ENCODE results near the gene F8. TPM values are rescaled to one million over a fixed set of nuclear protein-coding genes. Genes with fewer than 3 reads are reported as not detected.

F8 gene
- total and polyA plus RNA-seq, 2 donors from 2014 or later = 15.1 to 41.3 TPM

DNA sequence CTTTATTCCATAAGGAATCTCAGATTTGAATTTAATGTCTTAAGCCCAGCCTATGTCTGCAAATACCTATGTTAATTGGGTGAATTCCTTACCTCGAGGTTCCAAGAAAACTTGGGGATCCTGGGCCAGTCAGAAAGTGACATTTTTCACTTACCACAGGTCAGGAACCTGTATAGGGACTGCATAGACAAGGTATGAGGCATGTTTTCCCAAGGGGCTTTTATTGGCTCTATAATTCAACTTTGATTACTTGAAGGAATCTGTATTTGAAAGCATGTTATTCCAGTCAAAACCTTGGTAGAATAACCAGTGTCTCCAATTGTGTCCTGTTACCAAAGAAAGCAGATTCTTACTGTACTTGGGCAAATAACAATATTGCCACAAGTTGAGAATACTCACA is 208.7 kb downstream of the F8 start:
- no peak for FAIRE-seq
- no peak overlapping the region for H3K4me3 ChIP-seq (ENCODE audit: low read length in 3 of 3)
- no peaks in the 10 kb centered on the region for H3K36me3 ChIP-seq (ENCODE audit: control insufficient read depth in 2 of 3, insufficient read depth in 3 of 3, low read length in 3 of 3)
- H3K27ac ChIP-seq (ENCODE audit: low read depth in 2 of 2, low read length in 2 of 2) = no peak overlapping the region
- H3K9me3 ChIP-seq (ENCODE audit: control insufficient read depth in 2 of 3, insufficient read depth in 1 of 3, low read length in 3 of 3) = no peaks in the 10 kb centered on the region
- no peaks in the 10 kb centered on the region for H3K4me1 ChIP-seq (ENCODE audit: control insufficient read depth in 2 of 3, insufficient read depth in 2 of 3, low read depth in 1 of 3, low read length in 3 of 3)
- TF ChIP-seq, protein P1, sequence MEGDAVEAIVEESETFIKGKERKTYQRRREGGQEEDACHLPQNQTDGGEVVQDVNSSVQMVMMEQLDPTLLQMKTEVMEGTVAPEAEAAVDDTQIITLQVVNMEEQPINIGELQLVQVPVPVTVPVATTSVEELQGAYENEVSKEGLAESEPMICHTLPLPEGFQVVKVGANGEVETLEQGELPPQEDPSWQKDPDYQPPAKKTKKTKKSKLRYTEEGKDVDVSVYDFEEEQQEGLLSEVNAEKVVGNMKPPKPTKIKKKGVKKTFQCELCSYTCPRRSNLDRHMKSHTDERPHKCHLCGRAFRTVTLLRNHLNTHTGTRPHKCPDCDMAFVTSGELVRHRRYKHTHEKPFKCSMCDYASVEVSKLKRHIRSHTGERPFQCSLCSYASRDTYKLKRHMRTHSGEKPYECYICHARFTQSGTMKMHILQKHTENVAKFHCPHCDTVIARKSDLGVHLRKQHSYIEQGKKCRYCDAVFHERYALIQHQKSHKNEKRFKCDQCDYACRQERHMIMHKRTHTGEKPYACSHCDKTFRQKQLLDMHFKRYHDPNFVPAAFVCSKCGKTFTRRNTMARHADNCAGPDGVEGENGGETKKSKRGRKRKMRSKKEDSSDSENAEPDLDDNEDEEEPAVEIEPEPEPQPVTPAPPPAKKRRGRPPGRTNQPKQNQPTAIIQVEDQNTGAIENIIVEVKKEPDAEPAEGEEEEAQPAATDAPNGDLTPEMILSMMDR (IDR thresholded peaks at IDR 0.05; ENCODE audit: borderline replicate concordance, extremely low read depth, insufficient read depth) = no peak
- no peak for DNase-seq
- H3K9ac ChIP-seq (ENCODE audit: low read length in 3 of 3) = no peak overlapping the region
- no peaks in the 10 kb centered on the region for H3K27me3 ChIP-seq (ENCODE audit: control insufficient read depth, insufficient read depth, low read length)
- intact Hi-C loops (cut with DNase I) = no loop called here

DNA sequence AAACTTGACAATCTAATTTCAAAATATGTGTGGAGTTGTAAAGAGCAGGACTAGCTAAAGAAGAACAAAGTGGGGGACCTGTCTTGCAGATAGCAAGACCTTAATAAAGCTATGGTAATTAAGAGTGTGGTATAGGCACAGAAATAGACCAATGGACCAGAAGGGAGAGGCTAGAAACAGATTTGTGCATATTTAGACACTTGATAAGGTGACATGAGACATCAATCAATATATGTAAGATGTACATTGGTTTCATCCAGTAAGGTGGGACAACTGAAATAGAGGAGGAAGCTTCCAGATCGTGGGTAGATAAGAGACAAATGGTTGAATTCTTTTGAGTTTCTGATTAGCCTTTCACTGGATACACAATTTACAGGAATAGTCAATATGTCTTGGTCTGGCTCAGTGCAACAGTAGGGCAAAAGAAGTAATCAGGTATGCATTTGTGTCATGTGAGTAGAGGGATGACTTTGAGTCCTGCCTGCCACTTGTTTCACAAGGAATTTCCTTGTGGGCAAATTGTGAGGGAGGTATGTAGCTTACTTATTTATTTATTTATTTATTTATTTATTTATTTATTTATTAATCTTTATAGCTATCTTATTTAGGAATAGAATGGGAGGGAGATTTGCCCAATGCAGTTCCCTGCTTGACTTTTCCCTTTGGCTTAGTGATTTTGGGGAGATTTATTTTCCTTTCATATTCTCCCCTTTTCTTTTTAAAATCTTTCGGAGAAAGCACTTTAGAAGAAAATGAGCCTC is 210.0 kb downstream of the F8 start:
- FAIRE-seq = peak; percentile 69
- intact Hi-C loops (cut with DNase I) = no loop called here
- TF ChIP-seq, protein P1 (IDR thresholded peaks at IDR 0.05; ENCODE audit: borderline replicate concordance, extremely low read depth, insufficient read depth) = no peak
- no peaks in the 10 kb centered on the region for H3K4me1 ChIP-seq (ENCODE audit: control insufficient read depth in 2 of 3, insufficient read depth in 2 of 3, low read depth in 1 of 3, low read length in 3 of 3)
- no peaks in the 10 kb centered on the region for H3K27me3 ChIP-seq (ENCODE audit: control insufficient read depth, insufficient read depth, low read length)
- H3K9ac ChIP-seq (ENCODE audit: low read length in 3 of 3) = no peak overlapping the region
- H3K36me3 ChIP-seq (ENCODE audit: control insufficient read depth in 2 of 3, insufficient read depth in 3 of 3, low read length in 3 of 3) = no peaks in the 10 kb centered on the region
- no peak overlapping the region for H3K4me3 ChIP-seq (ENCODE audit: low read length in 3 of 3)
- no peak for DNase-seq
- H3K9me3 ChIP-seq (ENCODE audit: control insufficient read depth in 2 of 3, insufficient read depth in 1 of 3, low read length in 3 of 3) = no peaks in the 10 kb centered on the region
- no peak overlapping the region for H3K27ac ChIP-seq (ENCODE audit: low read depth in 2 of 2, low read length in 2 of 2)

DNA sequence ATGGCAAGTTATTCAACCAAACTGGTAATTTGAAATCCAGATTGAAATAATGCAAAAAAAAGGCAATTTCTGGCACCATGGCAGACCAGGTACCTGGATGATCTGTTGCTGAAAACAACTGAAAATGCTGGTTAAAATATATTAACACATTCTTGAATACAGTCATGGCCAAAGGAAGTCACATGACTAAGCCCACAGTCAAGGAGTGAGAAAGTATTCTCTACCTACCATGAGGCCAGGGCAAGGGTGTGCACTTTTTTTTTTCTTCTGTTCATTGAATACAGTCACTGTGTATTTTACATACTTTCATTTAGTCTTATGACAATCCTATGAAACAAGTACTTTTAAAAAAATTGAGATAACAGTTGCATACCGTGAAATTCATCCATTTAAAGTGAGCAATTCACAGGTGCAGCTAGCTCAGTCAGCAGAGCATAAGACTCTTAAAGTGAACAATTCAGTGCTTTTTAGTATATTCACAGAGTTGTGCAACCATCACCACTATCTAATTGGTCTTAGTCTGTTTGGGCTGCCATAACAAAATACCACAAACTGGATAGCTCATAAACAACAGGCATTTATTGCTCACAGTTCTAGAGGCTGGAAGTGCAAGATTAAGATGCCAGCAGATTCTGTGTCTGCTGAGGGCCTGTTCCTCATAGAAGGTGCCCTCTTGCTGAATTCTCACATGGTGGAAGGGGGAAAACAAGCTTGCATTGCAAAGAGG is 212.4 kb downstream of the F8 start:
- no peak overlapping the region for H3K4me3 ChIP-seq (ENCODE audit: low read length in 3 of 3)
- no peaks in the 10 kb centered on the region for H3K4me1 ChIP-seq (ENCODE audit: control insufficient read depth in 2 of 3, insufficient read depth in 2 of 3, low read depth in 1 of 3, low read length in 3 of 3)
- no peaks in the 10 kb centered on the region for H3K36me3 ChIP-seq (ENCODE audit: control insufficient read depth in 2 of 3, insufficient read depth in 3 of 3, low read length in 3 of 3)
- no peak for DNase-seq
- H3K27me3 ChIP-seq (ENCODE audit: control insufficient read depth, insufficient read depth, low read length) = no peaks in the 10 kb centered on the region
- no peaks in the 10 kb centered on the region for H3K9me3 ChIP-seq (ENCODE audit: control insufficient read depth in 2 of 3, insufficient read depth in 1 of 3, low read length in 3 of 3)
- H3K9ac ChIP-seq (ENCODE audit: low read length in 3 of 3) = no peak overlapping the region
- FAIRE-seq = no peak
- intact Hi-C loops (cut with DNase I) = no loop called here
- TF ChIP-seq, protein P1 (IDR thresholded peaks at IDR 0.05; ENCODE audit: borderline replicate concordance, extremely low read depth, insufficient read depth) = no peak
- H3K27ac ChIP-seq (ENCODE audit: low read depth in 2 of 2, low read length in 2 of 2) = no peak overlapping the region

All from kidney (tissue), 14 donors.